ENCODE measurements around the gene ATAD1. TPM values are rescaled to one million over a fixed set of nuclear protein-coding genes. Genes with fewer than 3 reads are reported as not detected.

The ATAD1 gene
- total RNA-seq, 1 experiment from 2014 or later: 62.0 TPM

GRCh38 chr10:87751274-87751673 is 66.8 kb downstream of the ATAD1 start:
- in situ Hi-C loops (cut with HindIII; ENCODE audit: low pct_unique_long_range_greater_than_20kb, low sequenced_read_pairs): no loop called here
- POLR2A ChIA-PET: interaction anchor here (0.6 kb wide), 1 partner anchor 51 kb away, joined by 4 read pairs; no protein-coding TSS in a partner anchor
- H3K4me1 ChIP-seq (ENCODE audit: control insufficient read depth, insufficient read depth, low read length): no peaks in the 10 kb centered on the region
- TF ChIP-seq SIN3A (IDR thresholded peaks at IDR 0.05; ENCODE audit: borderline replicate concordance, insufficient read depth, low read depth, low read length) (no peak), POLR2AphosphoS5 (IDR thresholded peaks at IDR 0.05; ENCODE audit: low read depth, low read length) (no peak), TCF7L2 (IDR thresholded peaks at IDR 0.05; ENCODE audit: low read depth, low read length) (no peak), REST (IDR thresholded peaks at IDR 0.05; ENCODE audit: insufficient read depth in 1 of 2, low read depth in 2 of 2, low read length in 1 of 2) (no peak), CTCF (IDR thresholded peaks at IDR 0.05) (no peak)
- intact Hi-C loops (cut with micrococcal nuclease; ENCODE audit: unreplicated experiment): no loop called here
- DNase-seq (ENCODE audit: low read depth, low spot score): no peak
- H3K36me3 ChIP-seq (ENCODE audit: control insufficient read depth, insufficient read depth, low read length): peaks cover 28% of the 10 kb centered on the region
- BruUV-seq (replicated peaks): no TSS peak
- H3K27ac ChIP-seq (ENCODE audit: low read length): no peak overlapping the region
- CTCF ChIA-PET: interaction anchor here (0.6 kb wide), 1 partner anchor 17 kb away, joined by 5 read pairs; no protein-coding TSS in a partner anchor
- H3K27me3 ChIP-seq (ENCODE audit: control insufficient read depth, insufficient read depth, low read length): no peaks in the 10 kb centered on the region
- H3K9me3 ChIP-seq (ENCODE audit: control insufficient read depth, insufficient read depth, low read depth, low read length): no peaks in the 10 kb centered on the region
- no peak for ATAC-seq
- no peak overlapping the region for H3K4me3 ChIP-seq (ENCODE audit: low read depth in 2 of 2, low read length in 2 of 2)

- Histone ChIP-seq H3K9me3 (ENCODE audit: control insufficient read depth, insufficient read depth, low read depth, low read length) (no peaks in the 10 kb centered on the region), H3K36me3 (ENCODE audit: control insufficient read depth, insufficient read depth, low read length) (peaks cover 28% of the 10 kb centered on the region), H3K4me1 (ENCODE audit: control insufficient read depth, insufficient read depth, low read length) (no peaks in the 10 kb centered on the region), H3K27ac (ENCODE audit: low read length) (no peak overlapping the region), H3K27me3 (ENCODE audit: control insufficient read depth, insufficient read depth, low read length) (no peaks in the 10 kb centered on the region), H3K4me3 (ENCODE audit: low read depth in 2 of 2, low read length in 2 of 2) (no peak overlapping the region)
- CTCF ChIA-PET: interaction anchor here (0.6 kb wide), 1 partner anchor 17 kb away, joined by 5 read pairs; no protein-coding TSS in a partner anchor
- intact Hi-C loops (cut with micrococcal nuclease; ENCODE audit: unreplicated experiment) (no loop called here), in situ Hi-C loops (cut with HindIII; ENCODE audit: low pct_unique_long_range_greater_than_20kb, low sequenced_read_pairs) (no loop called here)
- TF ChIP-seq REST (IDR thresholded peaks at IDR 0.05; ENCODE audit: insufficient read depth in 1 of 2, low read depth in 2 of 2, low read length in 1 of 2) (no peak), SIN3A (IDR thresholded peaks at IDR 0.05; ENCODE audit: borderline replicate concordance, insufficient read depth, low read depth, low read length) (no peak), CTCF (IDR thresholded peaks at IDR 0.05) (no peak), TCF7L2 (IDR thresholded peaks at IDR 0.05; ENCODE audit: low read depth, low read length) (no peak), POLR2AphosphoS5 (IDR thresholded peaks at IDR 0.05; ENCODE audit: low read depth, low read length) (no peak)
- POLR2A ChIA-PET: interaction anchor here (0.6 kb wide), 1 partner anchor 50 kb away, joined by 4 read pairs; no protein-coding TSS in a partner anchor
- no TSS peak for BruUV-seq (replicated peaks)
- DNase-seq (ENCODE audit: low read depth, low spot score) (no peak), ATAC-seq (no peak)
Observed at GRCh38 chr10:87750817-87751216, 67.2 kb downstream of the ATAD1 start.

Data from Panc1 (cell line).